Islet precursor cell (in vitro differentiated cells): Measurements from ENCODE around the gene SFMBT1.
"Not testable (repeated sequence)": the region's sequence is repeated elsewhere in the genome, so short reads cannot be mapped to it uniquely, and the experiment has no call there.

Experiments
- DNase-seq: peaks from one replicate; pipeline ENCODE4 v3.0.0-alpha.2; 2018

The SFMBT1 gene

GRCh38 chr3:53072653-53073552 is 27.0 kb upstream of the SFMBT1 start:
- DNase-seq, result peak; percentile 95

- peak; percentile 52 for DNase-seq
These were observed 26.1 kb upstream of the SFMBT1 start for GRCh38 chr3:53071882-53072431.

GRCh38 chr3:53069422-53070068 is 23.7 kb upstream of the SFMBT1 start:
- peak; percentile 49 for DNase-seq

GRCh38 chr3:53068176-53068575 is 22.3 kb upstream of the SFMBT1 start:
- peak; percentile 21 for DNase-seq

- peak; percentile 45 for DNase-seq
These were observed 21.7 kb upstream of the SFMBT1 start for GRCh38 chr3:53067567-53067966.

GRCh38 chr3:53065841-53066480 is 20.1 kb upstream of the SFMBT1 start:
- peak; percentile 29 for DNase-seq

GRCh38 chr3:53062905-53063304 is 17.0 kb upstream of the SFMBT1 start:
- no peak for DNase-seq

- DNase-seq, result peak; percentile 72
These were observed 10.6 kb upstream of the SFMBT1 start for GRCh38 chr3:53056442-53056841.

GRCh38 chr3:53054233-53054632 is 8.4 kb upstream of the SFMBT1 start:
- DNase-seq, result not testable (repeated sequence)

GRCh38 chr3:53051929-53052328 is 6.1 kb upstream of the SFMBT1 start:
- no peak for DNase-seq

GRCh38 chr3:53049987-53050386 is 4.1 kb upstream of the SFMBT1 start:
- DNase-seq, result no peak

- DNase-seq, result peak; percentile 67
These were observed 598 bp upstream of the SFMBT1 start for GRCh38 chr3:53046171-53047170.

- peak; percentile 61 for DNase-seq
These were observed 959 bp downstream of the SFMBT1 start for GRCh38 chr3:53044711-53045517.

GRCh38 chr3:53044371-53044710 is 1.5 kb downstream of the SFMBT1 start:
- no peak for DNase-seq

- DNase-seq, result no peak
These were observed 2.1 kb downstream of the SFMBT1 start for GRCh38 chr3:53043738-53044137.

GRCh38 chr3:53042651-53043050 is 3.2 kb downstream of the SFMBT1 start:
- DNase-seq, result no peak

GRCh38 chr3:53040351-53040820 is 5.5 kb downstream of the SFMBT1 start:
- DNase-seq, result no peak

GRCh38 chr3:53039376-53039752 is 6.5 kb downstream of the SFMBT1 start:
- DNase-seq, result no peak

GRCh38 chr3:53038679-53039375 is 7.0 kb downstream of the SFMBT1 start:
- DNase-seq, result no peak

- no peak for DNase-seq
These were observed 9.9 kb downstream of the SFMBT1 start for GRCh38 chr3:53035825-53036619.
